ACHN (cell line): ENCODE results near the gene SNAPC2.
"Not testable (repeated sequence)": the region's sequence is repeated elsewhere in the genome, so short reads cannot be mapped to it uniquely, and the experiment has no call there.

Experiments
- DNase-seq: peaks from one replicate; pipeline ENCODE4 v3.0.0-alpha.2; 2015
- in situ Hi-C: cut with HindIII; loops from 2 replicates; pipeline ENCODE4 v1.10.0; 2017; ENCODE audit warnings: low sequenced_read_pairs, low pct_ligation_motif_present, low pct_unique_long_range_greater_than_20kb

Gene SNAPC2

DNA sequence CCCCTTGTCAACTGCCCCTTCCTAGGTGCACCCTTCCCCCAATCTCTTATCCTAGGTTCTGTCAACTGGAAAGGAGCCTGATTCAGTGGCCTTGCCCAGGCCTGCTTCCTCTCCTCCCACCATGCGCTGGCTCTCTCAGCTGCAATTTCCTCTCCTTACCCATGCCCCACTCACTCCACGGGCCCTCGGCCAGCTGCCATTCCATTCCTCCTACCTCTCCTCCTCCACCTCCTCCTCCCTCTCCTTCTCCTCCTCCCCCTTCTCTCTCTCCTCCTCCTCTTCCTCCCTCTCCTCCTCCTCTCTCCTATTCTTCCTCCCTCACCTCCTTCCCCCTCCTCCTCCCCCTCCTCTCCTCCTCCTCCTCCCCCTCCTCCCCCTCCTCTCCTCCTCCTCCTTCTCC lies 32.9 kb downstream of the SNAPC2 start:
- DNase-seq: no peak
- in situ Hi-C loops: no loop called here

- in situ Hi-C loops: no loop called here
- DNase-seq: no peak
Observed at GRCh38 chr19:7953576-7953975, 33.4 kb downstream of the SNAPC2 start.

DNA sequence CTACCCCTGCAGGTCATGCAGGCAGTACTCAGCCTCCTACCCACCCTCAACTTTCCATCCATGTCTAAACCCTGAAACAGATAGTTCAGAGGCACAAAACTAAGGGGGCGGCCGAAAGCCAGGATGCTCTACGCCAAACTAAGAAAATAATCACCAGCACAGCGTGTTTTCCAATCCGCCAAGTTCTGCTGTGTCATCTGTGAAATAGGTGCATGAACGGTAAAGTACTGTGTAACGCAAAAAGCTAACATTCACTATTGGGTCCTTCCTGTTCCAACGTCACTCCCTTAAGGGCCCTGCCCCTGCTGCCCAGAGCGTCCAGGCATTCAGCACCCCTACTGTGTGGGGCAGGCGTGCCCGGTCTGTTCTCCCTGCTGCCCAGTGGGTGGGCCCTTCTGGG lies 35.6 kb downstream of the SNAPC2 start:
- in situ Hi-C loops: no loop called here
- DNase-seq: no peak

DNA sequence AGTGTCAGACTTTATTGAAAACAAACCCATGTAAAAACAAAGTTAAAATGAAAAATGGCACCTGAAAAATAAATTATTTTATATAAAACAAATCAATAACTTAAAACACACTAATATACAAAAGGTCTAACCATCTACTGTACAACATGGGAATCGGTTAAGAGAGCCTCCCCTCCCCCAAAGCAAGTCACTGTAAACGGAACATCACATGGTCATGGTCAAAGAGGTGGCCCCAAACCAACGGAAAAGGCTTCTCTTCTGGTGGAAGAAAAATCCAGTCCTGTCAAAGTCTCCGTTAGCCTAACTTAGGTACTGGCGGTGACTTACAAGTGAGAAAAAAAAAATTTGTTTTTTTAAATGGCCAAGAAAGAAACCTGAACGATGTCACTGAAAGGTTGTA lies 39.1 kb downstream of the SNAPC2 start:
- in situ Hi-C loops: no loop called here
- DNase-seq: no peak

DNA sequence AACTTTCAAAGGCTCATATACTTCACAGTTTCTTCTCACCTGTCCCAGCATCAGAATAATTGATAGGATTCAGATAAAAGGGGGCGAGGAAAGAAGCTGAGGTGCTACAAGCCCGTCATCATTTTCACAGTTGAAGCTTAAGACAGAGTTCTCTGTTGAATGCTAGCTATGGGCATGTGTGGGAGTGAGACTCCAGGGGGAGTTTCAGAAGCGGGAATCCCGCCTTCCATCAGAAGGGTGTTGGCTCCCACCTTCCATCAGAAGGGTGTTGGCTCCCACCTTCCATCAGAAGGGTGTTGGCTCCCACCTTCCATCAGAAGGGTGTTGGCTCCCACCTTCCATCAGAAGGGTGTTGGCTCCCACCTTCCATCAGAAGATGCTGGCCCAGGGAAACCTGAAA lies 40.9 kb downstream of the SNAPC2 start:
- in situ Hi-C loops: not testable (repeated sequence)

DNA sequence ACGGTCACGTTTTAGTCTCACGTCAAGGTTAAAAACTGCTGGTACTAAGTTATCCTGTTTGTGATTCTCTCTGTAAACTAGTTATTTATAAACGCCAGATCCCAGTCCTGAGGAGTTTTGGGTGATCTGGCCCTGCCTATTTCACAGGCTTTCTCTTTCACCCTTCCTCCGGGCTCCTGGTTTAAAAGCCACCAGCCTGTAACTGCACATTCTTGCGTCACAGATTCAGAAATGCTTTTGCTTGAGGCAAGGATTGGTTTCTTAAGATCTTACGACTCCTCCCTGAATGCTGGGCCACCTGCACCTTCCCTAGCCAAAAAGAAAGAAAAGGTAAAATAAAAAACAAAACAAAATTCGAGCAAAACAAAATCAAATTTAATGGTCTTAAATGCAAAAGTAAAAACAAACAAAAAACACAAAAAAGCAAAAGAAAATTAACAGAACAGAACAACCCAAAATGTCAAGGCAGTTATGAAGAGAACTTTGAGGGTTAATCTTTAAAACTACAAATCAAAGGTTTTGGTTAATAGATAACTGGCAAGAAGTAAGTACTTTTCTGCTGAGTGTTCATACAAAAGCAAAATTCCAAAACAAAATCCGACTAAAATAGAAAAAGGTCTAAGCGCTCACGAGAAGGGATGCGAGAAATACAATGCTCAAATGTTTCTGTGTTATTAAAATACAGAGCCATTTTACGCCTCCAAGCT lies 41.9 kb downstream of the SNAPC2 start:
- peak; percentile 20 for DNase-seq
- in situ Hi-C loops: no loop called here

More for the DNA sequence above, 40.9 kb downstream of the SNAPC2 start:
- not testable (repeated sequence) for DNase-seq

- in situ Hi-C loops: no loop called here
- DNase-seq: no peak
Observed at GRCh38 chr19:7962644-7963268, 42.6 kb downstream of the SNAPC2 start.

DNA sequence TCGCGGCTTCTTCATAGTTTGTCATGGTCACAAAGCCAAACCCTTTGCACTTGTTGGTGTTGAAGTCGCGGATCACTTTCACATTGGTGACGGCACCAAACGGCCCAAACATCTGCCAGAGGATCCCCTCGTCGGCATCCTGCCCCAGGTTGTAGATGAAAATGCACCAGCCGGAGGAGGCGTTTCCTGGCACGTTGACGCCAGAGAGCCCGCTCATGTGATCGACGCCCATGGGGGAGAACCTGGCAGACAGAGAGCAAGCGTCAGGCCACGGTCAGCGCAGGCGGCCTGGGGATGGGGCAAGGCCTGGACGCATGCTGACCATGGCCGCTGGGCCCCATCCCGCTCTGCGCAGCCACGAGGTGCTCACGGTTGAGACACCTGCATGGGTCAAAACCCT lies 43.4 kb downstream of the SNAPC2 start:
- in situ Hi-C loops: no loop called here

DNA sequence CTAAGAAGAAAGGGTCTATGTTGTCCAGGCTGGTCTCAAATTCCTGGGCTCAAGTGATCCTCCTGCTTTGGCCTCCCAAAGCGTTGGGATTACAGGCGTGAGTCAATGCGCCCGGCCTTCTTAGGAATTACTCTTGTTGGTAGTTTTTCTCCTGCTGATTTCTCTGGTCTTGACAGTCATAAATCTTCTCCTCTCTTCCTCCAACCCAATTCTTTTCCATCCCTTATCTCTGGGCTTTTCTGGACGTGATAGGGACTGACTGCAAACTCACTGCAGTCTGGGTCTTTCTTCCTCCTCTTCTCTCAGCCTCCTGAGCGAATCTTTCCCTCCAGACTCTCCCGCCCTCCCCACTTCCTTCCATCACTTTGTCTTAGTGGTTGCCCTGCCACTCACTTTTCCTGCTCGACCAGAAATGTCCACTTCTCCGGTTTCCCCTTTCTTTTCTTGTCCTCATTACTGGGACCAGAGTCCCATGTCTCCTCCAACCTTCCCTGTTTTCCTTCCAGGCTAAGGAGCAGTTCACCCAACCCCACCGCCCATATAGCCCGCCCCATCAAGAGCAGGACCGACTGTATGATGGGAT lies 45.2 kb downstream of the SNAPC2 start:
- in situ Hi-C loops: no loop called here
- no peak for DNase-seq

More for the DNA sequence above, 43.4 kb downstream of the SNAPC2 start:
- no peak for DNase-seq

DNA sequence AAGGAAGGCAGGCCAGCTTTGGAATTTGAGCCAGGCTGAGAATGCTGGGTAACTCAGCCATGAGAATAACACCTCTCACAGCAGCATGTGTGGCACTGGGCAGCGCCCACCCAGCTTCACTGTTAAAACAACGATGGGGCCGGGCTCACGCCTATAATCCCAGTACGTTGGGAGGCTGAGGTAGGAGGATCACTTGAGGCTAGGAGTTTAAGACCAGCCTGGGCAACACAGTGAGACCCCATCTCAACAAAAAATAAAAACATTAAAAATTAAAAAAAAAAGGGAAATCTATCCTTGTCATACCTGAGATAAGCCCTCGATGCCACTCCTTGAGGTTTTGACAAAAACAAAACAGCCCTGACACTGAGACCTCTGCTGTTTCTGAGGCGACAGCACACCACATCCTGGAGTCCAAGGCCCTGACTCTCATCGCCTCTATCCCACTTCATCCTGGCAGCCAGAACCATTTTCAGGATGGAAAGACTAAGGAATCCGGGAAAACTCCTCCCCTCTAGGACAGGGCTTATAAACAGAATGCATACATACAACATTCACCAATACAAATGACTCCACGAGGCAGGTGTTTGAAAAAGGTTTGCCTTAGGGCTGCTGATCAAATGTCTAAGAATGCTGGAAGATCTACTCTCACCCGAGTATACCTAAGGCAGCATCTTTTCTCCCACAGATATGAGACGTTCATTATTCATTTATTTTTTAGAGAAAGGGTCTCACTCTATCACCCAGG lies 46.0 kb downstream of the SNAPC2 start:
- no peak for DNase-seq
- in situ Hi-C loops: no loop called here

GRCh38 chr19:7968008-7968795 lies 48.1 kb downstream of the SNAPC2 start:
- in situ Hi-C loops: no loop called here
- DNase-seq: no peak

GRCh38 chr19:7968796-7969554 lies 48.8 kb downstream of the SNAPC2 start:
- in situ Hi-C loops: no loop called here
- no peak for DNase-seq

- DNase-seq: no peak
- in situ Hi-C loops: no loop called here
Observed at GRCh38 chr19:7969555-7969939, 49.4 kb downstream of the SNAPC2 start.

GRCh38 chr19:7970716-7971448 lies 50.7 kb downstream of the SNAPC2 start:
- in situ Hi-C loops: no loop called here
- peak; percentile 57 for DNase-seq

DNA sequence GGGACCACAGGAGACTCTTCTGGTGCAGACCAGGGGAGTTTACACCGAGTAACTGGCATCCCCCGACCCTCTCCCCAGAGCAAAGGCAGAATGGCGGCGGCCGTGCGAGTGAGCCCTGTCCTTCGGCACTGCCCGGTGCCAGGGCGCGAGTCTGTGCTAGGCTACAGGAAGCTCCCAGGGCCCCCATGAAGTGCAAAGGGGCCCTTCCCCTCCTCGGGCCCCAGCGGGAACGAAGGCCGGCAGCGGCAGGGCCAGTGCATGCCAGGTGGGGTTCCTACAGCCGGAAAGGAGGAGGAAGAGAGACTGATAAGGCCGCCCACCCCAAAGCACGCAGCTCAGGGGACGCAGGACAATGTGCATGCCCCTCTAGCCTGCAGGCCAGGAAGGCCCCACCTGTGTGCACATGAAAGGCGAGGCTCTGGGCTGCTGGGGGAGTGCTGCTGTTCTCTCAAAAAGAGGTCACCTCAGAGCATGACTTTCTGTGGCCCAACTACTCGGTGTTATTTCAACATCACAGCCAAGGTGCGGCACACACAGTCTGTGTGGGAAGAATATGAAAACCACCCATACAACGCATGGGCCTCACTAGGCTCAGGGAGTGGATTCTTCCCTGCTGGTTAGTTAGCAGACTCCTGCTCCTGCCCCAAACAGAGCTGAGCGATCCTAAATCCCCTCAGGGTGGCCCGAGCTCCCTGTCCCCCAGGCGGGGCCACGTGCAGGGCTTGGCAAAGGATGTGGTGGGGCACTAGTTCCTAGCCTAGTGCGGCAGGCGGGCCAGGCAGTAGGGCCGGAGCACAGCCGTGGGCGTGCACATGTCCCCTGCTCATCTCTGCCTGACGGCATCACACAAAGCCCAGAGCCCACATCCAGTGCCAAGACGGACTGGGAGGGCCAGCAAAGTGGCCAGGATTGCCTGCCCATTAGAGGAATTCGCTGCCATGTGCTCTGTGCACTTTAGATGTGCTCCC lies 51.7 kb downstream of the SNAPC2 start:
- in situ Hi-C loops: no loop called here
- DNase-seq: no peak
